IPS DF 4.7 (cell line): ENCODE measurements around the gene CXCR5.

ENCODE experiments used
- DNase-seq: peaks from one replicate; pipeline ENCODE4 v3.0.0-alpha.2; 2013; ENCODE audit warnings: low spot score; ENCODE audit errors: extremely low read depth

Gene CXCR5

GRCh38 chr11:118898400-118899295, 15.0 kb downstream of the CXCR5 start:
- no peak for DNase-seq

GRCh38 chr11:118899296-118899688, 15.6 kb downstream of the CXCR5 start:
- no peak for DNase-seq

GRCh38 chr11:118899706-118900360, 16.1 kb downstream of the CXCR5 start:
- no peak for DNase-seq

DNA sequence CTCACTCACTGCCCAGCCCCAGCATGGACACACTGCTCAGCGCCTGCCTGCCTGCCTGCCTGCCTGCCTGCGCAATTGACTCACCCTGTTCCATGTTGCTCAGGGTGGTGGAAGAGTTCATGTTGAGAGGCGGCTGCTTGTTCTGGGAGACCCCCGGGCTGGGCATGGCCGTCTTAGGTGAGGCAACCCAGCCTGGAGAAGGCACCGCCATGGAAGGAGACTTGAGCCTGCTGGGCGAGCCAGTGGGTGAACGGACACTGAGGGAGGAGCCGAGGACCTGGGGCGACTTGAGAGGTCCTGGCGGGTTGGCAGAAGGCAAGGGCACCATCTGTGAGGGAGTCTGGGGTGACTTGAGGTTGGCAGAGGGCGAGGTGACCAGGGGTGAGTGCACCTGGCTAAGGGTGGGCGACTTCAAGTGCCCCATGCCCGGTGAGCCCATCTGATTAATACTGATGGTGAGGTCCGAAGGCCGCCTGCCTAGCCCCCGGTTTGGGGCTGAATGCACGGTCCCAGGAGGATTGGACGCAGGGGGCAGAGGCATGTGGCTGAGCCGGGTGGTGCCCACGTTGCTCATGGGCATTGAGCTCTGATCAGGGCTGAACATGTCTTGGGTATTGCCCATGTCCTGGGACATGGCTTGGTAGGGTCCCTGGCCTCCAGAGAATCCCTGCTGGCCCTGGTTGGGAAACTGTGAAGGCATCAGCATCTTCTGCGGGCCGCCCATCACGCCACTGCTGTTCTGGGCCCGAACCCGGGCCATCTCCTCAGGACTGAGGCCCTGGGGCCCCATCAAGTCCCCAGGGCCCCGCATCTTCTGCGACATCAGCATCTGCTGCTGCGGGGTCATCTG, 17.1 kb downstream of the CXCR5 start:
- no peak for DNase-seq

DNA sequence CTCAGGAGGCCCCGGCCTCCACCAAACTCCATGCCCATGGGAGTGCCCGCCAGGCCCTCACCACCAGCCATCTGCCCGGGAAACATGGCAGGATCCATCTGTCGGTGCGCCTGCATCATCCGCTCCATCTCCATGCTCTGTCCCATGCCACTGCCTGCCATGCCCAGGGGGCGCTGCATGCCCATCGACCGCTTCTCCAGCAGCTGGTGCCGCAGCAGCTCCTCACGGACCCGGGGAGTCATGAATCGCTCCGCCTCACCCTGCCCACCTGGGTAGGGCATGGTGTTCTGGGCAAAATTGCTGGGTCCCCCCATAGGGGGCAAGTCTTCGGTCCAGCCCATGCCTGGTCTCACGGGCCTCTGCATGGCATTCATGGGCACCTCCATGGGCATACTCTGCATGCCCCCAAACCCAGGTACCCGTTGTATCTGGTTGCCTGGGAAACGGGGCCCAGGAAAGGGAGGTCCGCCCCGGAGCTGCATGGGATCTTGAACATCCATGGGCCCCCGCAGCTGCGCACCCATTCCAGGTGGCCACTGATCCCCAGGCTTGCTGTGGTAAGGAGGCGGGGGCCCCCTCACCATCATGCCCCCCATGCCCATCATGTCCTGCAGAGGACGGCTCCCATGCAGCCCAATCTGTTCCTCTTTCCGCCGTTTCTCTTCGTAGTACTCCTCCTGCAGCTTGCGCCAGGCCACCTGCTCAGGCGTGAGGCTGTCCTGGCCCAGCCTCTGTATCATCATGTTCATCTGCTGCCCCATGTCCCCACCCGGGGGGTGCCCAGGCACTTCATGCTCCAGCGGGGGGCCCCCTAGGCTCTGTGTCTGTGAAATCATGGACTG, 18.0 kb downstream of the CXCR5 start:
- no peak for DNase-seq

- DNase-seq, result no peak
Observed at GRCh38 chr11:118902336-118903203, 18.9 kb downstream of the CXCR5 start.

GRCh38 chr11:118903204-118904015, 19.7 kb downstream of the CXCR5 start:
- DNase-seq, result no peak

- no peak for DNase-seq
Observed at GRCh38 chr11:118907051-118908042, 23.7 kb downstream of the CXCR5 start.

GRCh38 chr11:118908264-118908663, 24.6 kb downstream of the CXCR5 start:
- DNase-seq, result no peak

DNA sequence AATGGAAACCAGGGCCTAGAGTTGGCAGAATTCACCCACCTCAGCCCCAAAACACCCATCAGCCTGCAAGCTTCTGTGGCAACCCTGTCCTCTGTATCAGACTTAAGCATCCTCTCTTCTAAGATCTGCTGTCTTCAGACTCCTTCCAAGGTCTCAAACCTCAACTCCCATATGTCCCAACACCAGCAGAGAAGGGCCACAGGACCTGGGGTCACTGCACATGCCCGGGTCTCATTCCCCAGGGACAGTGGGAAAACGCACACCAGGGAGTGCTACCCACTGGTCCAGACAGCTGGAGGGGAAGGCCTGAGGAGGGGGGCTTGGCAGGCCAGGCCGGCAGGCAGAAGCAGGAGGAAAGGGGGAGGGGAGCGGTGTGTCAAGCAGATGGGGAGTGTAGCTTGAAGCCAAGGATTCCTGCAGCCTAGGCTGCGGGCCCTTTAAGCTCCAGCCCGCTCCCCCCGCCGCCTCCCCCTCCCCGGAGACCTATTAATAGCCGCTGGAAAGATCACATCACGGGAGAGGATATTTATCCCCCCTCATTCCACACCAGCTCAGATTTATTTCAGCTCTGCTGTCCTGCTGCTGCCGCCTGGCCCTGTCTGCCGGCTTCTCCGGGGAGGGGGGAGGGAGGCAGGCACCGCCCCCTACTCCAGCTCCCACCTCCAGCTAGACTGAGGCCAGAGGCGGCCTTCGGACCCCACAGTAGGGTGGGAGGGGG, 25.4 kb downstream of the CXCR5 start:
- no peak for DNase-seq

DNA sequence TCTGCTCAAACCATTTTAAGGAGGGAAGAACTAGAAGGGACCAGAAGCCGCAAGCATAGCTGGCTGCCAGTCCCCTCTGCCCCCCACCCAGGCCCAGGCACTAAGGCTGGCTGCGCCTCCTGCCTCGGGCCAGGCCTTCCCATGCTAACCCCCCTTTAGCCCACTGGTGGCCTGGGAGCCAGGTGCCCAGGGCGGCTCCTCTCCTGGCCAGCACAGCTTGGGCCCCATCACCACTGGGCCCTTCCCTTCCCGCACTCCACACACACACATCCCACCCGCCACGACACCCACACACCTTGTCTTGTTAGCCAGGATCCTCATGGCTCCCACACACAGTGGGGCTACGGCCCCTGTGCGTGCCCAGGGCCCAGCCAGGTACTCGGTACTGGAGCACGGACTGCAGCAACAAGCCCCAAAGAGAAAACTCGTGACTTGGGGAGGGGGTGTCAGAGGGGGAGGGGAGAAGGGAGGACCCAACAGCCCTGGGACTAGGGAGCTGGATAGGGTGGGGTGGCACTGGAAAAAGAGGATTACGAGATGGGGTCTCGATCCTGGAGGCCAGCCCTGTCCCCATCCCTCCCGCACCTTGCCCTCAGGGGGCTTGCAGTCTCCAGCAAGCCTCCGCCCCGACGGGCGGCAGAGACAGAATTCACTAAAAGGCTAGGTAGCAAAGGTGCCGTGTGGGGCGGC, 26.1 kb downstream of the CXCR5 start:
- no peak for DNase-seq

DNA sequence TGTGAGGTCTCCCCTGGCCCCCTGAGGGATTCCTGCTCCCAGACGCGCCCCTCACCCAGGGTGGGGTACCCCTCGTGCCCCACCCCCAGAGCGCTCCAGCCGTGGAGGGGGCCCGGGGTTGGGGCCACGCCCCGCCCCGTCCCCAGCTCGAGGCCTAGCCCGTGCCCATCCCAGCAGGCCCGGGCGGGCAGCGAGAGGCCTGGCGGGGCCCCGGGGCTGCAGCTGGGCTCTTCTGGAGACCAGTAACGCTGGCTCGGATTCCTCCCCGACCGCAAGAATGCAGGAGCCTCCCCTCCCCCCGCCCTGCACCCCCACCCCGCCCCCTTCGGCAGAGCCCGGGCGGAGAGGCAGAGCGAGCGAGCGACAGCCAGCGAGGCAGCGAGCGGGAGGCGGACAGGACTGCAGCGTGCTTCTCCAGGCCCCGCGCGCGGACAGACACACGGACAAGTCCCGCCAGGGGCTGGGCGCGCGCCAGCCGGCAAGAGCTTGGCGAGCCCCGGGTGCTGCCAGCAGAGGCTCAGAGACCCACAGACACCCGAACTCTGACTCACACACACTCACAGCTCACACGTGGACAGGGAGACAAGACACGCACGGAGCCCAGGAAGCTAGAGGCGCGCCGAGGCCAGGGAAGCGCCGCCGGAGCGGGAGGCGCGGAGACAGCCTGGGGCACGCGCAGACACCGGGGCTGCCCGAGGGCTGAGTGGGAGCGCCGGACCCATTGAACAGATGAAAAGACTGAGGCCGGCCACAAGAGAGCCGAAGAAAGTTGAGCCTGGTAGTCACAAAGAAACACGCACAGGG, 26.8 kb downstream of the CXCR5 start:
- no peak for DNase-seq

- DNase-seq, result no peak
Observed at GRCh38 chr11:118911113-118911879, 27.6 kb downstream of the CXCR5 start.

GRCh38 chr11:118911880-118912741, 28.4 kb downstream of the CXCR5 start:
- no peak for DNase-seq
